ENCODE data around the gene ZNF181. TPM values are rescaled to one million over a fixed set of nuclear protein-coding genes. Genes with fewer than 3 reads are reported as not detected.

The ZNF181 gene
- total and polyA plus RNA-seq, 4 experiments from 2014 or later: 14.2 to 37.0 (median 23.8) TPM

GRCh38 chr19:34774857-34775256 lies 40.8 kb downstream of the ZNF181 start:
- intact Hi-C loops (cut with micrococcal nuclease): loop anchor here (5.0 kb wide), 1 partner anchor 972 kb away; the partner anchor contains the start of genes LIN37, PSENEN and U2AF1L4
- DNase-seq: no peak
- ChIA-PET POLR2A (ENCODE audit: partially characterized antibody) (no interaction called here), CTCF (ENCODE audit: partially characterized antibody) (no interaction called here)
- Mint-ChIP-seq H3K27me3 (peaks cover 2 to 4% of the 10 kb centered on the region in 2 donors), H3K9me3 (peaks cover 0 to 7% (median 3%) of the 10 kb centered on the region in 8 donors), H3K27ac (no peak overlapping the region), H3K4me3 (no peak overlapping the region), H3K4me1 (peaks cover 13 to 23% (median 19%) of the 10 kb centered on the region in 4 donors), H3K36me3 (peaks cover 7 to 10% of the 10 kb centered on the region in 2 donors)
- Histone ChIP-seq H3K4me1 (ENCODE audit: insufficient read depth, low read length) (peaks cover 9% of the 10 kb centered on the region), H3K27ac (ENCODE audit: low read depth, low read length) (no peak overlapping the region), H3K4me3 (ENCODE audit: low read length in 2 of 2) (no peak overlapping the region), H3K9me3 (ENCODE audit: control insufficient read depth in 1 of 2, low read length in 2 of 2) (peaks cover 0 to 3% of the 10 kb centered on the region in 2 donors), H3K36me3 (ENCODE audit: insufficient read depth, low read length) (no peaks in the 10 kb centered on the region), H3K27me3 (ENCODE audit: insufficient read depth, low read length) (no peaks in the 10 kb centered on the region)

- POLR2A ChIA-PET (ENCODE audit: partially characterized antibody): no interaction called here
- intact Hi-C loops (cut with micrococcal nuclease): no loop called here
These were observed 44.3 kb downstream of the ZNF181 start for GRCh38 chr19:34778342-34778741.

GRCh38 chr19:34779652-34780051 lies 45.6 kb downstream of the ZNF181 start:
- no peaks in the 10 kb centered on the region for H3K27me3 ChIP-seq (ENCODE audit: insufficient read depth, low read length)
- peaks cover 0 to 6% (median 3%) of the 10 kb centered on the region in 8 donors for H3K9me3 Mint-ChIP-seq
- H3K9me3 ChIP-seq (ENCODE audit: control insufficient read depth in 1 of 2, low read length in 2 of 2): peaks cover 0 to 3% of the 10 kb centered on the region in 2 donors
- no peak overlapping the region for H3K27ac Mint-ChIP-seq
- H3K4me3 ChIP-seq (ENCODE audit: low read length in 2 of 2): no peak overlapping the region
- H3K4me1 ChIP-seq (ENCODE audit: insufficient read depth, low read length): no peaks in the 10 kb centered on the region
- ChIA-PET CTCF (ENCODE audit: partially characterized antibody) (no interaction called here), POLR2A (ENCODE audit: partially characterized antibody) (no interaction called here)
- H3K36me3 ChIP-seq (ENCODE audit: insufficient read depth, low read length): no peaks in the 10 kb centered on the region
- intact Hi-C loops (cut with micrococcal nuclease): no loop called here
- H3K36me3 Mint-ChIP-seq: peaks cover 0 to 2% of the 10 kb centered on the region in 2 donors
- H3K4me3 Mint-ChIP-seq: no peak overlapping the region
- no peaks in the 10 kb centered on the region for H3K4me1 Mint-ChIP-seq
- peaks cover 2 to 4% of the 10 kb centered on the region in 2 donors for H3K27me3 Mint-ChIP-seq
- H3K27ac ChIP-seq (ENCODE audit: low read depth, low read length): no peak overlapping the region
- DNase-seq: no peak

More at GRCh38 chr19:34778342-34778741, 44.3 kb downstream of the ZNF181 start:
- Mint-ChIP-seq H3K4me1 (peaks cover 0 to 3% (median under 1%) of the 10 kb centered on the region in 4 donors), H3K36me3 (no peaks in the 10 kb centered on the region), H3K4me3 (no peak overlapping the region), H3K27ac (no peak overlapping the region), H3K27me3 (peaks cover 2 to 4% of the 10 kb centered on the region in 2 donors), H3K9me3 (peaks cover 0 to 6% (median 3%) of the 10 kb centered on the region in 8 donors)
- Histone ChIP-seq H3K27me3 (ENCODE audit: insufficient read depth, low read length) (no peaks in the 10 kb centered on the region), H3K36me3 (ENCODE audit: insufficient read depth, low read length) (no peaks in the 10 kb centered on the region), H3K27ac (ENCODE audit: low read depth, low read length) (no peak overlapping the region), H3K9me3 (ENCODE audit: control insufficient read depth in 1 of 2, low read length in 2 of 2) (peaks cover 0 to 3% of the 10 kb centered on the region in 2 donors), H3K4me1 (ENCODE audit: insufficient read depth, low read length) (no peaks in the 10 kb centered on the region), H3K4me3 (ENCODE audit: low read length in 2 of 2) (no peak overlapping the region)
- CTCF ChIA-PET (ENCODE audit: partially characterized antibody): no interaction called here
- DNase-seq: no peak

- Histone ChIP-seq H3K9me3 (ENCODE audit: control insufficient read depth in 1 of 2, low read length in 2 of 2) (no peaks in the 10 kb centered on the region), H3K36me3 (ENCODE audit: insufficient read depth, low read length) (no peaks in the 10 kb centered on the region), H3K4me3 (ENCODE audit: low read length in 2 of 2) (no peak overlapping the region), H3K27me3 (ENCODE audit: insufficient read depth, low read length) (no peaks in the 10 kb centered on the region), H3K27ac (ENCODE audit: low read depth, low read length) (no peak overlapping the region), H3K4me1 (ENCODE audit: insufficient read depth, low read length) (no peaks in the 10 kb centered on the region)
- DNase-seq: no peak
- no peak overlapping the region for H3K27ac Mint-ChIP-seq
- H3K27me3 Mint-ChIP-seq: no peaks in the 10 kb centered on the region
- H3K4me1 Mint-ChIP-seq: no peaks in the 10 kb centered on the region
- CTCF ChIA-PET (ENCODE audit: partially characterized antibody): no interaction called here
- POLR2A ChIA-PET (ENCODE audit: partially characterized antibody): no interaction called here
- peaks cover 0 to 2% (median 0%) of the 10 kb centered on the region in 8 donors for H3K9me3 Mint-ChIP-seq
- no peak overlapping the region for H3K4me3 Mint-ChIP-seq
- peaks cover 2 to 12% of the 10 kb centered on the region in 2 donors for H3K36me3 Mint-ChIP-seq
- intact Hi-C loops (cut with micrococcal nuclease): no loop called here
These were observed 52.2 kb downstream of the ZNF181 start for GRCh38 chr19:34786236-34786635.

GRCh38 chr19:34787059-34787824 lies 53.2 kb downstream of the ZNF181 start:
- intact Hi-C loops (cut with micrococcal nuclease): no loop called here
- H3K36me3 Mint-ChIP-seq: peaks cover 2 to 12% of the 10 kb centered on the region in 2 donors
- H3K27me3 Mint-ChIP-seq: no peaks in the 10 kb centered on the region

GRCh38 chr19:34788074-34788473 lies 54.0 kb downstream of the ZNF181 start:
- Histone ChIP-seq H3K9me3 (ENCODE audit: control insufficient read depth in 1 of 2, low read length in 2 of 2) (no peaks in the 10 kb centered on the region), H3K27ac (ENCODE audit: low read depth, low read length) (no peak overlapping the region), H3K27me3 (ENCODE audit: insufficient read depth, low read length) (no peaks in the 10 kb centered on the region), H3K4me1 (ENCODE audit: insufficient read depth, low read length) (no peaks in the 10 kb centered on the region), H3K36me3 (ENCODE audit: insufficient read depth, low read length) (no peaks in the 10 kb centered on the region), H3K4me3 (ENCODE audit: low read length in 2 of 2) (no peak overlapping the region)
- H3K27ac Mint-ChIP-seq: no peak overlapping the region
- no peaks in the 10 kb centered on the region for H3K27me3 Mint-ChIP-seq
- ChIA-PET POLR2A (ENCODE audit: partially characterized antibody) (no interaction called here), CTCF (ENCODE audit: partially characterized antibody) (no interaction called here)
- H3K4me3 Mint-ChIP-seq: no peak overlapping the region
- no peak for DNase-seq
- peaks cover 2 to 16% of the 10 kb centered on the region in 2 donors for H3K36me3 Mint-ChIP-seq
- intact Hi-C loops (cut with micrococcal nuclease): no loop called here
- peaks cover 0 to 4% (median 1%) of the 10 kb centered on the region in 4 donors for H3K4me1 Mint-ChIP-seq
- H3K9me3 Mint-ChIP-seq: peaks cover 0 to 4% (median 0%) of the 10 kb centered on the region in 8 donors

More at GRCh38 chr19:34787059-34787824, 53.2 kb downstream of the ZNF181 start:
- H3K4me3 ChIP-seq (ENCODE audit: low read length in 2 of 2): no peak overlapping the region
- H3K4me1 Mint-ChIP-seq: no peaks in the 10 kb centered on the region
- H3K9me3 Mint-ChIP-seq: peaks cover 0 to 2% (median 0%) of the 10 kb centered on the region in 8 donors
- no peak for DNase-seq
- no peaks in the 10 kb centered on the region for H3K4me1 ChIP-seq (ENCODE audit: insufficient read depth, low read length)
- no peak overlapping the region for H3K27ac Mint-ChIP-seq
- no peaks in the 10 kb centered on the region for H3K36me3 ChIP-seq (ENCODE audit: insufficient read depth, low read length)
- H3K27me3 ChIP-seq (ENCODE audit: insufficient read depth, low read length): no peaks in the 10 kb centered on the region
- H3K27ac ChIP-seq (ENCODE audit: low read depth, low read length): no peak overlapping the region
- CTCF ChIA-PET (ENCODE audit: partially characterized antibody): no interaction called here
- POLR2A ChIA-PET (ENCODE audit: partially characterized antibody): no interaction called here
- no peak overlapping the region for H3K4me3 Mint-ChIP-seq
- H3K9me3 ChIP-seq (ENCODE audit: control insufficient read depth in 1 of 2, low read length in 2 of 2): no peaks in the 10 kb centered on the region

- Mint-ChIP-seq H3K9me3 (peaks cover 0 to 17% (median 12%) of the 10 kb centered on the region in 8 donors), H3K4me3 (peak overlapping the region in 7 of 8 donors; percentile 52 to 71 (median 63)), H3K27me3 (no peaks in the 10 kb centered on the region), H3K27ac (peak overlapping the region in 5 of 7 donors; percentile 23 to 85 (median 66)), H3K36me3 (peaks cover 8 to 15% of the 10 kb centered on the region in 2 donors), H3K4me1 (peaks cover 6 to 23% (median 15%) of the 10 kb centered on the region in 4 donors)
- Histone ChIP-seq H3K27ac (ENCODE audit: low read depth, low read length) (no peak overlapping the region), H3K4me3 (ENCODE audit: low read length in 2 of 2) (no peak overlapping the region), H3K27me3 (ENCODE audit: insufficient read depth, low read length) (no peaks in the 10 kb centered on the region), H3K9me3 (ENCODE audit: control insufficient read depth in 1 of 2, low read length in 2 of 2) (no peaks in the 10 kb centered on the region), H3K36me3 (ENCODE audit: insufficient read depth, low read length) (no peaks in the 10 kb centered on the region), H3K4me1 (ENCODE audit: insufficient read depth, low read length) (peaks cover 11% of the 10 kb centered on the region)
- CTCF ChIA-PET (ENCODE audit: partially characterized antibody): no interaction called here
- no peak for DNase-seq
- intact Hi-C loops (cut with micrococcal nuclease): no loop called here
- POLR2A ChIA-PET (ENCODE audit: partially characterized antibody): no interaction called here
These were observed 59.5 kb downstream of the ZNF181 start for GRCh38 chr19:34793565-34793964.
